Aorta (tissue), 5 donors: ENCODE measurements around the gene EYA4. TPM values are rescaled to one million over a fixed set of nuclear protein-coding genes. Genes with fewer than 3 reads are reported as not detected.

Experiments used
- ATAC-seq: fragments of 200-7000 bp; cut with Tn5 transposase; one replicate; pipeline ENCODE4 v1.9.1; 2022; ENCODE audit warnings: moderate library complexity; ENCODE audit not compliant: low FRiP score
- DNase-seq, 2 donors: peaks; one replicate each; pipeline ENCODE4 v3.0.0-alpha.2; 2020
- H3K27ac ChIP-seq, 2 donors: one replicate each; pipeline ENCODE4 v1.5.1; 2013; ENCODE audit warnings: low read length in 2 of 2, mild to moderate bottlenecking in 2 of 2, moderate library complexity in 2 of 2, control low read depth in 1 of 2, inconsistent platforms in 1 of 2, low read depth in 1 of 2
- H3K27me3 ChIP-seq, 2 donors: one replicate each; pipeline ENCODE4 v1.6.1; 2013; ENCODE audit warnings: control low read depth in 1 of 2, low read length in 1 of 2, mild to moderate bottlenecking in 1 of 2, moderate library complexity in 1 of 2; ENCODE audit not compliant: insufficient read depth in 2 of 2, control insufficient read depth in 1 of 2
- H3K36me3 ChIP-seq, 2 donors: one replicate each; pipeline ENCODE4 v1.6.1; 2013; ENCODE audit warnings: control low read depth in 1 of 2, low read length in 1 of 2, mild to moderate bottlenecking in 1 of 2; ENCODE audit not compliant: insufficient read depth in 2 of 2, control insufficient read depth in 1 of 2
- H3K4me1 ChIP-seq, 2 donors: one replicate each; pipeline ENCODE4 v1.6.1; 2013; ENCODE audit warnings: low read length in 2 of 2, control low read depth in 1 of 2, mild to moderate bottlenecking in 1 of 2, moderate library complexity in 1 of 2; ENCODE audit not compliant: insufficient read depth in 2 of 2, control insufficient read depth in 1 of 2
- H3K4me3 ChIP-seq, 2 donors: one replicate each; pipeline ENCODE4 v1.5.1; 2013; ENCODE audit warnings: low read length in 2 of 2, control low read depth in 1 of 2, mild to moderate bottlenecking in 1 of 2
- H3K9me3 ChIP-seq: one replicate; pipeline ENCODE4 v1.6.1; 2013; ENCODE audit warnings: mild to moderate bottlenecking, low read length; ENCODE audit not compliant: control insufficient read depth
- WGBS, 2 donors: extraction: QIAGEN DNeasy Blood & Tissue Kit; methylation state at CpG; one replicate each; pipeline ENCODE4 v1.1.7; 2013; 5-methylcytosine and 5-hydroxymethylcytosine counted together
- intact Hi-C, 2 donors: fragments of 100-400 bp; cut with DNase I; formaldehyde crosslinking; loops; one replicate each; pipeline versions ENCODE4 v1.14.2 to v1.15.0; 2022
- polyA plus RNA-seq, 2 donors: library from polyadenylated mRNA; stranded (reverse); fragments of 200-250 nt; gene quantifications; one replicate each; pipeline ENCODE4 v1.2.3, GENCODE V29; 2013
- total RNA-seq, 2 donors: library from RNA; stranded (reverse); fragmentation: NEBNext Ultra II Directional; extraction: Animal tissue kit (Norgen Biotek cat#: 25700); gene quantifications; one replicate each; pipeline ENCODE4 v1.2.1, GENCODE V29; 2021
- donor health status: healthy with polysubstance abuse.
- donor health status: Bipolar disorder and iron deficiency.
- donor health status: DM: no; HTN: no; CAD: no.
- donor health status: DM: no; HTN: no; CAD: no.
- donor health status: DM: yes; HTN: yes; CAD: no.

Gene EYA4
- total and polyA plus RNA-seq, 4 donors: 1.7 to 4.4 TPM; not detected in 2

DNA sequence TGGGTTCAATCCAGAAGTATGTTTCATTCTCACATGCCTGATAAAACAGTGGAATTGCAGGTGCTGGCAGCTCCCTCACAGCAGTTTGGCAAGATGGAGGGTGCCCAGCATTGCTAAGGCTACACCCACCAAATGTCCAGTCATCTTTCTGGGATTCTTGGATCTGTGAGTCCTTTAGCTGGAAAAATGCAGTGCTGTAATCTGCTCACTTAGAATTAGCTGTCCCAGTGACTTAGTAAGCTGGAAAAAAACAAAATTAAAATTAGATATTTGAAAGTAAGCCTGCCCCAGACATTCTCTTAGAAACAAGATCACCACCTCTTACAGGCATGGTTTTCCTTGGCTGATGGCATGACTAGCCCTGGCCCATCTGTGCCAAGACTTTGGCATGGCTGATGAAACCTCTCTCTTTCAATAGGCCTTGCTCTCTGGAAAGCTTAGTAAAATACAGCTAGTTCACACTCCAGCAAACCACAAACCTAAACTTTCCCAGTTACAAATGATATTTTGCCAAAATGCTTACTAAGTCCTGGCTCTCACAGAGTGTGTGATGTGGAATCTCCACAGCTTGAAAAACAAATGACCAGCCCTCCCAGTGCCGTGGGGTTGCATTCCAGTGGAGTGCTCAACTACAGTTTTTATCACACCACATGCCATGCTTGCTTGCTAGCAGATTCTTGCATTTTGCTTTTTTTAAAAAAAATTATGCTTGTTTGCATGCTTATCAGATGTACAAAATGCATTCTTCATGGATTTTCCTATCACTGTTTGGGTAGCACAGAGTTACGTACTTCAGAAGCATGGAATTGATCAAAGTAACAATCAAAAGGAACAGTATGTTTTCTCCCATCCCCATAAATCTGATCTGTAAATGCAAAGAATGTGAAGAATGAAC is 261.5 kb downstream of the EYA4 start:
- peaks cover 2% of the 10 kb centered on the region in 2 donors for H3K4me1 ChIP-seq
- intact Hi-C loops: loop anchor here (2.0 to 10.0 kb wide), 2 partner anchors 46 to 52 kb away; no protein-coding TSS in a partner anchor
- peak overlapping the region; percentile 54 to 80 for H3K27ac ChIP-seq
- WGBS, 2 donors: 8 to 17% methylated on average over 2 of the region's 2 CpGs
- no peaks in the 10 kb centered on the region for H3K27me3 ChIP-seq
- no peak overlapping the region for H3K4me3 ChIP-seq
- DNase-seq (peak; percentile 76 to 82), ATAC-seq (peak; percentile 88)
- no peaks in the 10 kb centered on the region for H3K9me3 ChIP-seq
- H3K36me3 ChIP-seq: no peaks in the 10 kb centered on the region

DNA sequence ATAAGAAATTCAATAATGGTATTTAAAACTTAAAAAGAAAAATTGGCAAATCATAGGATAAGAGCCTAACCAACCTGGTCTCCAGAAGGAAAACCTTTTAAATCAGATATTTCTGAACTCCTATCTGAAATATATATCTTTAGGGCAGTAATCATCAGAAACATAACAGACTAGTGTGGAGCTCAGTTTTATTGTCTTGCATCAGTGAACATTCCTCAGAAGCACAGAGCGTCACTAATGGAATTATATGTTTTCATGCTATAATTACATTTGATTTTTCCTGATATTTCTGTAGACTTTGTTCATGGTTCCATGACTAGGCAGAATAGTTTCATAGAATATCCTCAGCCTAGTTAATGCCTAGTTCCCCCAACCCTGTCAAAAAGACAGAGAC is 262.2 kb downstream of the EYA4 start:
- Histone ChIP-seq H3K9me3 (no peaks in the 10 kb centered on the region), H3K4me3 (no peak overlapping the region), H3K27ac (no peak overlapping the region), H3K36me3 (no peaks in the 10 kb centered on the region), H3K27me3 (no peaks in the 10 kb centered on the region), H3K4me1 (peaks cover 2% of the 10 kb centered on the region in 2 donors)
- intact Hi-C loops: loop anchor here (2.0 to 10.0 kb wide), 2 partner anchors 45 to 51 kb away; no protein-coding TSS in a partner anchor
- 65 to 75% methylated on average over 1 of the region's 1 CpG for WGBS, 2 donors
- ATAC-seq (no peak), DNase-seq (no peak)

DNA sequence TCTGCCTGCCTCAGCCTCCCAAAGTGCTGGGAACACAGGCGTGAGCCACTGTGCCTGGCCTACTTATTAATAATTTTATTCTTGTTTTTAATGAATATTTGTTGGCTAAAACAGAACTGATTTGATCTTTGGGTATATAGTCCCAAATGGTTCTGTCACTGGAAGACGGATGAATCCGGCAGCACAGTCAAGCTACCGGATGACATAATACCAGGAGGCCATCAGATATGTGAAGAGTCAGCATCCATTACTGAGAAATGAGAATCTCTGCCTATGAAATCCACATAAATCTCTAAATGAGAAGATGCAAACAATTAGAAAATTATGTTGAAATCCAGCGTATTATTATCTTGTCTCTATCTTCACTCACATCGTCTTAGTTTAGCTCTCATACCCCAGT is 263.0 kb downstream of the EYA4 start:
- H3K9me3 ChIP-seq: no peaks in the 10 kb centered on the region
- ATAC-seq (no peak), DNase-seq (no peak)
- H3K4me3 ChIP-seq: no peak overlapping the region
- WGBS, 2 donors: 96% methylated on average over 6 of the region's 6 CpGs
- H3K4me1 ChIP-seq: peaks cover 2% of the 10 kb centered on the region in 2 donors
- H3K27me3 ChIP-seq: no peaks in the 10 kb centered on the region
- no peak overlapping the region for H3K27ac ChIP-seq
- H3K36me3 ChIP-seq: no peaks in the 10 kb centered on the region
- intact Hi-C loops: loop anchor here in 1 of 2 donors (10.0 kb wide), 1 partner anchor 51 kb away; no protein-coding TSS in a partner anchor

DNA sequence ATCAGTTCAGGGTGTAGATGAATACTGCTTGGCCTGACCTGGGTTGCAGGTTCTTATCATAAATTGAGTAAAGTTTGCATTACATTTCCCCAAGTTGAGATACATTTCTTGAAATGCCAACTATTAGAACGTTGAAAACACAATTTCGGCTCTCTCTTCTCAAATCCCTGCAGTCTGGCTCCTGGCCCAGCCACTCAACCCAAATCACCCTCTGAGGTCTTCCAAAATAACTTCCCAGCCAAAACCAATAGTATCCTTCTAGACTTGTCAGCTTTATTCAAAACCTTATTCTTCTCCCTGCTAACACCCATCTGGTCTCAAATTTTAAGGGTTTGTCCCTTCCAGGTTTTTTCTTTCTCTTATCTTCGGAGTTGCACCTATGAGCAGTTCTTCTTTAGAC is 263.6 kb downstream of the EYA4 start:
- DNase-seq (peak in 1 of 2 donors; percentile 50), ATAC-seq (no peak)
- no peaks in the 10 kb centered on the region for H3K27me3 ChIP-seq
- H3K36me3 ChIP-seq: no peaks in the 10 kb centered on the region
- intact Hi-C loops: loop anchor here in 1 of 2 donors (10.0 kb wide), 1 partner anchor 50 kb away; no protein-coding TSS in a partner anchor
- H3K4me3 ChIP-seq: no peak overlapping the region
- no peak overlapping the region for H3K27ac ChIP-seq
- H3K9me3 ChIP-seq: no peaks in the 10 kb centered on the region
- WGBS, 2 donors: 5 to 12% methylated on average over 3 of the region's 3 CpGs
- peaks cover 2% of the 10 kb centered on the region in 2 donors for H3K4me1 ChIP-seq

DNA sequence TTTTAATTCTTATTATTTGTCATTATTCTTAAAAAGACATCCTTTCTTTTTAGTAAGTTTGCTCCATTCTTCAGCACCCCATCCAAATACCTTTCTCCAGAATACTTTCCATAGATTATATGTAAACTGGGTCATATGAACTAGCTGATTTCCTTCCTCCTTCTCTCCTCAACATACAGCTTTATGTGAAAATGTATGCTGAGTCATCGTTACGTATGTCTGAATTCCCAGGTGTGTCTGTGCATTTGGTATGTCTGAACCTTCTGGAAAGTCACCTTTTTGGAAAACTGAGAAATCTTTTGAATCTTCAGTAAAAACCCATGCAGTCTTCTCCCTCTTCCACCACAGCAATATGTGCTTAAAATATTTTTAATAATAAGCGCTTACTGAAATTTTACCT is 264.5 kb downstream of the EYA4 start:
- no peaks in the 10 kb centered on the region for H3K9me3 ChIP-seq
- no peaks in the 10 kb centered on the region for H3K27me3 ChIP-seq
- no peak for DNase-seq
- H3K27ac ChIP-seq: no peak overlapping the region
- no peak for ATAC-seq
- WGBS, 2 donors: 93 to 95% methylated on average over 3 of the region's 3 CpGs
- no peak overlapping the region for H3K4me3 ChIP-seq
- intact Hi-C loops: loop anchor here in 1 of 2 donors (10.0 kb wide), 1 partner anchor 49 kb away; no protein-coding TSS in a partner anchor
- H3K4me1 ChIP-seq: peaks cover 2% of the 10 kb centered on the region in 2 donors
- H3K36me3 ChIP-seq: no peaks in the 10 kb centered on the region

DNA sequence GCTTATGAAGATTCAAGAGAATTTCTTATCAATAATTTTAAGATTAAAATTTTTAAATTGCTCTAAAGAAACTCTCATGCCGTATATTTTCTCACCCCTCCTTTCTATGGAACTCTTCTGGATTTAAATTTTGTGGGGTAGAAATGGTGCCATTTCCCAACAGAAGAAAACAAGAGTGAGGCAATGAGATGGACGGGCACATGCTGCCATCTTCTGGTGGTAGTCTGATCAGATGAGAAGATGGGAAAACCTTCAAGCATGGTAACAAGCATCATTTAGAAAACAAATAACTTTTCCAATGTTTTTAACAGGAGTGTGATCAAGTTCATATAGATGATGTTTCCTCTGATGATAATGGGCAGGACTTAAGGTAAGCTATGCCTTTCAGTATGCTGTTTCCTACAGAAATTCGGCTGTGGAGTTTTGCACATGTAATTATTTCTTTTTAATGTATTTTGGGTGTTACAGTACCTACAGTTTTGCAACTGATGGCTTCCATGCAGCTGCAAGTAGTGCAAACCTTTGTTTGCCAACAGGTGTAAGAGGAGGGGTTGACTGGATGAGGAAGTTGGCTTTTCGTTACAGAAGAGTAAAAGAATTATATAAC is 271.4 kb downstream of the EYA4 start:
- no peaks in the 10 kb centered on the region for H3K36me3 ChIP-seq
- H3K4me1 ChIP-seq: no peaks in the 10 kb centered on the region
- no peak overlapping the region for H3K27ac ChIP-seq
- WGBS, 2 donors: 24 to 30% methylated on average over 4 of the region's 4 CpGs
- DNase-seq (peak in 1 of 2 donors; percentile 51), ATAC-seq (peak; percentile 65)
- no peaks in the 10 kb centered on the region for H3K27me3 ChIP-seq
- no peak overlapping the region for H3K4me3 ChIP-seq
- no peaks in the 10 kb centered on the region for H3K9me3 ChIP-seq
- intact Hi-C loops: loop anchor here (2.0 to 5.0 kb wide), 4 partner anchors 325 to 690 kb away; no protein-coding TSS in a partner anchor

DNA sequence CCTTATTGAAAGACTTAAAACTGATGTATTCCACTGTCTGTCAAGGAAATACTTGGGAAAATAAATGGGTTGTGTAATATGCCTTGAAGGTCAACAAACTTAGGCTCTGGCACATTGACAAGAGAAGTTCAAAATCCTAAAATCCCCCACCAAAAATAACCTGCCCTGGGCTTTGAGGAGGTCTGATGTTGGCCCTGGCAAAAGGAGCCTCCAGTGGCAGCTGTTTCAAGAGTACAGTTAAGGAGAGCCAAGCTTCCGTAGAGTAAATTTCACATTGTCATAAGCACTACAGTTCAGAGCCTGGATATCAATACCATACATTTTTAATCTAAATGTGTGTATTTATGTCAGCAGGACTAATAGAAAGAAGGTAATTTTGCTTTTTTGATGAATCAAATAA is 282.7 kb downstream of the EYA4 start:
- no peak overlapping the region for H3K4me3 ChIP-seq
- 52 to 73% methylated on average over 1 of the region's 1 CpG for WGBS, 2 donors
- H3K36me3 ChIP-seq: no peaks in the 10 kb centered on the region
- H3K27ac ChIP-seq: no peak overlapping the region
- ATAC-seq (no peak), DNase-seq (no peak)
- intact Hi-C loops: no loop called here
- no peaks in the 10 kb centered on the region for H3K4me1 ChIP-seq
- H3K9me3 ChIP-seq: peaks cover 1% of the 10 kb centered on the region
- no peaks in the 10 kb centered on the region for H3K27me3 ChIP-seq

DNA sequence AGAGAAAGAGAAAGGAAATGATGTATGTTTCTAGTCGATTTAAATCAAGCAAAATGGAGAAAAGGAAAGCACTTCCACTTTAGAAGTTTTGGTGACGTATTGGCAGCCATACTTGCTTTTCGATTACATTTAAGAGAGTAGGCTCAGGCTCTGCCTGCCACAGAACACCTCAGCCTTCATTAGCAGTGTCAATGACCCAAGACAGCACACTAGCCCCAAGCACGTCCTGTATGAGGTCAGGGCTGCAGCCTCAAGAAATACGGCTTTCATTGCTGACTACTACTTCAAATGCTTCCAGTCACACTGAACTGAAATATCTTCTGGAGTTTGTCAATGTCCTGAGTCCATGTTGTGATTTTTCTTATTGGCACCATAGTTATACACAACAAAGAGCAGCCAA is 285.3 kb downstream of the EYA4 start:
- H3K9me3 ChIP-seq: peaks cover 1% of the 10 kb centered on the region
- ATAC-seq (no peak), DNase-seq (no peak)
- no peaks in the 10 kb centered on the region for H3K27me3 ChIP-seq
- no peak overlapping the region for H3K4me3 ChIP-seq
- H3K4me1 ChIP-seq: no peaks in the 10 kb centered on the region
- intact Hi-C loops: no loop called here
- no peak overlapping the region for H3K27ac ChIP-seq
- H3K36me3 ChIP-seq: no peaks in the 10 kb centered on the region
- WGBS, 2 donors: 85 to 87% methylated on average over 5 of the region's 5 CpGs
